ENCODE results near the gene SHFL. TPM values are rescaled to one million over a fixed set of nuclear protein-coding genes. Genes with fewer than 3 reads are reported as not detected.

The SHFL gene
- total and polyA plus RNA-seq, 2 of the 4 experiments (the other 2 are of a cell fraction) = 9.0 to 32.1 TPM

- TF ChIP-seq, protein P1, sequence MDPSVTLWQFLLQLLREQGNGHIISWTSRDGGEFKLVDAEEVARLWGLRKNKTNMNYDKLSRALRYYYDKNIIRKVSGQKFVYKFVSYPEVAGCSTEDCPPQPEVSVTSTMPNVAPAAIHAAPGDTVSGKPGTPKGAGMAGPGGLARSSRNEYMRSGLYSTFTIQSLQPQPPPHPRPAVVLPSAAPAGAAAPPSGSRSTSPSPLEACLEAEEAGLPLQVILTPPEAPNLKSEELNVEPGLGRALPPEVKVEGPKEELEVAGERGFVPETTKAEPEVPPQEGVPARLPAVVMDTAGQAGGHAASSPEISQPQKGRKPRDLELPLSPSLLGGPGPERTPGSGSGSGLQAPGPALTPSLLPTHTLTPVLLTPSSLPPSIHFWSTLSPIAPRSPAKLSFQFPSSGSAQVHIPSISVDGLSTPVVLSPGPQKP (IDR thresholded peaks at IDR 0.05; ENCODE audit: borderline replicate concordance, low read depth, low read length) = no peak
These were observed 10.0 kb downstream of the SHFL start (continued) for GRCh38 chr19:10095948-10096614.

DNA sequence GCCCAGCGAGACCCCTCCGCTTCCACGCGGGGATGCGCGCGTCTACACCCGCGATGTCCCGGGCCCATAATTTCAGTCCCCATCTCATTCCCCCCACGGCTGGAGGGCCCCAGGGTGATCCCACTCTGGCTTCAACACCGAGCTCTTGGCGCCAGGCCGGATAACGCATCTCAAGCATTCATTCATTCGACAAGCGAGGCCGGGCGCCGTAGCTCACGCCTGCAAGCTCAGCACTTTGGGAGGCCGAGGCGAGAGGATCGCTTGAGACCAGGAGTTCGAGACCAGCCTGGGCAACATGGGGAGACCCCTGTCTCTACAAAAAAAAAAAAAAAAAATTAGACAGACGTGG lies 10.5 kb downstream of the SHFL start:
- Histone ChIP-seq H3K9ac (ENCODE audit: low read depth, low read length) (peak overlapping the region; percentile 84), H4K8ac (ENCODE audit: low read depth in 2 of 2, low read length in 2 of 2) (peak overlapping the region; percentile 98 to 100), H3K4me1 (ENCODE audit: control insufficient read depth, insufficient read depth, low read length) (peaks cover 4% of the 10 kb centered on the region), H3K23ac (ENCODE audit: low read depth, low read length) (peak overlapping the region; percentile 88), H3K27me3 (ENCODE audit: control insufficient read depth, insufficient read depth, low read length) (no peaks in the 10 kb centered on the region), H2BK5ac (ENCODE audit: low read depth, low read length, poor library complexity, severe bottlenecking) (peak overlapping the region; percentile 88), H3K9me3 (ENCODE audit: control insufficient read depth, insufficient read depth, low read length) (no peaks in the 10 kb centered on the region), H3K14ac (replicated peaks; ENCODE audit: low read depth, low read length) (peak overlapping the region; percentile 86), H4K5ac (ENCODE audit: low read depth, low read length) (peak overlapping the region; percentile 92), H4K20me1 (ENCODE audit: insufficient read depth, low read length) (no peaks in the 10 kb centered on the region), H3K9me1 (ENCODE audit: insufficient read depth, low read length) (no peaks in the 10 kb centered on the region), H3K36me3 (ENCODE audit: control insufficient read depth, insufficient read depth, low read length) (peaks cover 12% of the 10 kb centered on the region; the same call in 1 of the 2 replicates), H3K27ac (ENCODE audit: insufficient read depth, low read length) (peak overlapping the region; percentile 79), H3K4ac (ENCODE audit: low read depth, low read length) (peak overlapping the region; percentile 96), H2BK120ac (ENCODE audit: low read depth, low read length) (peak overlapping the region; percentile 77; the same call in 1 of the 2 replicates), H4K91ac (ENCODE audit: insufficient read depth, low read depth, low read length) (peak overlapping the region; percentile 87; the same call in 1 of the 2 replicates), H2BK20ac (ENCODE audit: low read depth, low read length) (no peak overlapping the region), H2BK15ac (ENCODE audit: low read depth, low read length) (no peak overlapping the region), H3K18ac (ENCODE audit: low read depth, low read length) (no peak overlapping the region), H2AK5ac (ENCODE audit: low read depth, low read length) (peak overlapping the region; percentile 94), H3K56ac (ENCODE audit: extremely low read depth, insufficient read depth, low read length) (no peak overlapping the region), H3K4me2 (ENCODE audit: low read depth, low read length) (peak overlapping the region; percentile 90), H3K79me1 (ENCODE audit: low read depth in 1 of 2, low read length in 2 of 2) (no peaks in the 10 kb centered on the region), H2AFZ (replicated peaks; ENCODE audit: low read length, poor library complexity) (peak overlapping the region; percentile 100), H2AK9ac (replicated peaks; ENCODE audit: low read depth, low read length, poor library complexity) (peak overlapping the region; percentile 98), H3K4me3 (ENCODE audit: insufficient read depth, low read depth, low read length) (peak overlapping the region; percentile 55)
- no peak for DNase-seq
- intact Hi-C loops (cut with micrococcal nuclease) (loop anchor here (5.0 kb wide), 1 partner anchor 164 kb away; no protein-coding TSS in a partner anchor), dilution Hi-C loops (cut with HindIII; ENCODE audit: low sequenced_read_pairs, unreplicated experiment) (no loop called here), in situ Hi-C loops (cut with MboI; ENCODE audit: low sequenced_read_pairs) (no loop called here)
- TF ChIP-seq CHD1 (IDR thresholded peaks at IDR 0.05; ENCODE audit: low read depth, low read length) = no peak
- TF ChIP-seq CEBPB (IDR thresholded peaks at IDR 0.05; ENCODE audit: low read depth, low read length) = no peak
- no peak for TF ChIP-seq MAZ (IDR thresholded peaks at IDR 0.05; ENCODE audit: borderline replicate concordance, low read depth, low read length)
- TF ChIP-seq MAFK (IDR thresholded peaks at IDR 0.05; ENCODE audit: low read depth, low read length) = 0 out of 2 replicates have a peak, but pooled peaks have one; percentile 20
- 45% methylated on average over 15 of the region's 26 CpGs; no CpG with 5 or more reads in 1 of the 2 experiments for WGBS, 2 experiments (ENCODE audit: extremely low coverage in 2 of 2, insufficient read length in 1 of 2)
- ChIA-PET POLR2A (ENCODE audit: unreplicated experiment) (interaction anchor here (1.0 kb wide), 1 partner anchor 110 kb away, joined by 3 read pairs; no protein-coding TSS in a partner anchor), CTCF (no interaction called here)
- BruUV-seq (replicated peaks) = no TSS peak
- no peak for ATAC-seq (ENCODE audit: low read depth)

Data from IMR-90 (cell line).